Forelimb muscle (tissue), 1 donor: ENCODE data around the gene NAPG. TPM values are rescaled to one million over a fixed set of nuclear protein-coding genes. Genes with fewer than 3 reads are reported as not detected.
"Not testable (repeated sequence)": the region's sequence is repeated elsewhere in the genome, so short reads cannot be mapped to it uniquely, and the experiment has no call there.

Source experiments
- DNase-seq: peaks from one replicate; pipeline ENCODE4 v3.0.0-alpha.2; 2013; ENCODE audit warnings: low read depth
- polyA plus RNA-seq: library from polyadenylated mRNA; unstranded; fragments of 120-200 nt; gene quantifications from one replicate; pipeline ENCODE4 v1.2.1, GENCODE V29; 2013; ENCODE audit not compliant: insufficient read length

Gene NAPG
- polyA plus RNA-seq, 1 donor, result 17.6 TPM

GRCh38 chr18:10579079-10579867, 53.4 kb downstream of the NAPG start:
- DNase-seq, result no peak

GRCh38 chr18:10580215-10580614, 54.4 kb downstream of the NAPG start:
- no peak for DNase-seq

GRCh38 chr18:10585260-10585659, 59.4 kb downstream of the NAPG start:
- no peak for DNase-seq

GRCh38 chr18:10588975-10589374, 63.1 kb downstream of the NAPG start:
- DNase-seq, result no peak

GRCh38 chr18:10590412-10590811, 64.6 kb downstream of the NAPG start:
- DNase-seq, result no peak

GRCh38 chr18:10591896-10592295, 66.1 kb downstream of the NAPG start:
- no peak for DNase-seq

- not testable (repeated sequence) for DNase-seq
Observed at GRCh38 chr18:10593366-10594022, 67.7 kb downstream of the NAPG start.

- not testable (repeated sequence) for DNase-seq
Observed at GRCh38 chr18:10595917-10596316, 70.1 kb downstream of the NAPG start.

- not testable (repeated sequence) for DNase-seq
Observed at GRCh38 chr18:10597695-10598094, 71.9 kb downstream of the NAPG start.

GRCh38 chr18:10600701-10601100, 74.9 kb downstream of the NAPG start:
- DNase-seq, result not testable (repeated sequence)

Other genes starting within 250 kb of the NAPG start
- gene APCDD1, start 71.4 kb upstream of the NAPG start, polyA plus RNA-seq, result 11.3 TPM